ENCODE data around the gene PDGFRA.

The PDGFRA gene

GRCh38 chr4:54271464-54271863 lies 42.4 kb downstream of the PDGFRA start:
- no peak for TF ChIP-seq CTCF (conservative IDR thresholded peaks at IDR 0.05; ENCODE audit: low read depth, low read length)
- H3K4me3 ChIP-seq (ENCODE audit: low read length), result no peak overlapping the region
- DNase-seq (ENCODE audit: low read depth), result no peak

GRCh38 chr4:54272051-54272450 lies 43.0 kb downstream of the PDGFRA start:
- H3K4me3 ChIP-seq (ENCODE audit: low read length), result no peak overlapping the region
- no peak for DNase-seq (ENCODE audit: low read depth)
- no peak for TF ChIP-seq CTCF (conservative IDR thresholded peaks at IDR 0.05; ENCODE audit: low read depth, low read length)

GRCh38 chr4:54274264-54274663 lies 45.2 kb downstream of the PDGFRA start:
- no peak for DNase-seq (ENCODE audit: low read depth)
- H3K4me3 ChIP-seq (ENCODE audit: low read length), result no peak overlapping the region
- no peak for TF ChIP-seq CTCF (conservative IDR thresholded peaks at IDR 0.05; ENCODE audit: low read depth, low read length)

- no peak overlapping the region for H3K4me3 ChIP-seq (ENCODE audit: low read length)
- DNase-seq (ENCODE audit: low read depth), result no peak
- no peak for TF ChIP-seq CTCF (conservative IDR thresholded peaks at IDR 0.05; ENCODE audit: low read depth, low read length)
Measured at GRCh38 chr4:54274795-54275665, 45.9 kb downstream of the PDGFRA start.

GRCh38 chr4:54276641-54277430 lies 47.7 kb downstream of the PDGFRA start:
- DNase-seq (ENCODE audit: low read depth), result no peak
- no peak for TF ChIP-seq CTCF (conservative IDR thresholded peaks at IDR 0.05; ENCODE audit: low read depth, low read length)
- H3K4me3 ChIP-seq (ENCODE audit: low read length), result no peak overlapping the region

GRCh38 chr4:54277691-54278090 lies 48.6 kb downstream of the PDGFRA start:
- H3K4me3 ChIP-seq (ENCODE audit: low read length), result no peak overlapping the region
- DNase-seq (ENCODE audit: low read depth), result peak; percentile 53

More at GRCh38 chr4:54277691-54278090, 48.6 kb downstream of the PDGFRA start:
- TF ChIP-seq CTCF (conservative IDR thresholded peaks at IDR 0.05; ENCODE audit: low read depth, low read length), result no peak

All from retinal pigment epithelial cell (primary cell).